Measurements from ENCODE around the gene FAM3A.

GRCh38 chrX:154532690-154533089, 16.7 kb upstream of the FAM3A start:
- TF ChIP-seq CTCF (conservative IDR thresholded peaks at IDR 0.05; ENCODE audit: low read length) (no peak), EZH2phosphoT487 (IDR thresholded peaks at IDR 0.05; ENCODE audit: borderline replicate concordance, low read depth, low read length) (no peak)
